Measurements from ENCODE around the gene SPRED2. TPM values are rescaled to one million over a fixed set of nuclear protein-coding genes. Genes with fewer than 3 reads are reported as not detected.

Gene SPRED2
- total RNA-seq, 1 donor from 2014 or later, result 46.3 TPM

DNA sequence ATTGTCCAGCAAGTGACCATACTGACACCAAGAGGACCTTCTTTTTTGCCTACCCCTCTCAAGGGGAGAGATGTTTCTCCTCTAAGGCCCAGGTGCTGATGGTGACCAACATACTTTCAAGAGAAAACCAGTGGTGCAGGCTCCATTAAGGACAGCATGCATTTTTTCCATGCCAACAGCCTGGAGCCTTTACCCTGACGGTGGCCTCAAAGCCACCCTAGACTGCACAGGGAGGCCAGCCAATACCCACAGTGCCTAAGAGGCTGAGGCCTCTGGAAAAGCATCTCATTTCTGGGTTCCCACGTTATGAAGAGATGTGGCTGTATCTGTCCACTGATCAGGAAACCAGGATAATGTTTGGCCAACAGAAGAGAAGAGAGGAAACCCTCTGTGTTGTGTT lies 19.3 kb downstream of the SPRED2 start:
- TF ChIP-seq, protein P1, sequence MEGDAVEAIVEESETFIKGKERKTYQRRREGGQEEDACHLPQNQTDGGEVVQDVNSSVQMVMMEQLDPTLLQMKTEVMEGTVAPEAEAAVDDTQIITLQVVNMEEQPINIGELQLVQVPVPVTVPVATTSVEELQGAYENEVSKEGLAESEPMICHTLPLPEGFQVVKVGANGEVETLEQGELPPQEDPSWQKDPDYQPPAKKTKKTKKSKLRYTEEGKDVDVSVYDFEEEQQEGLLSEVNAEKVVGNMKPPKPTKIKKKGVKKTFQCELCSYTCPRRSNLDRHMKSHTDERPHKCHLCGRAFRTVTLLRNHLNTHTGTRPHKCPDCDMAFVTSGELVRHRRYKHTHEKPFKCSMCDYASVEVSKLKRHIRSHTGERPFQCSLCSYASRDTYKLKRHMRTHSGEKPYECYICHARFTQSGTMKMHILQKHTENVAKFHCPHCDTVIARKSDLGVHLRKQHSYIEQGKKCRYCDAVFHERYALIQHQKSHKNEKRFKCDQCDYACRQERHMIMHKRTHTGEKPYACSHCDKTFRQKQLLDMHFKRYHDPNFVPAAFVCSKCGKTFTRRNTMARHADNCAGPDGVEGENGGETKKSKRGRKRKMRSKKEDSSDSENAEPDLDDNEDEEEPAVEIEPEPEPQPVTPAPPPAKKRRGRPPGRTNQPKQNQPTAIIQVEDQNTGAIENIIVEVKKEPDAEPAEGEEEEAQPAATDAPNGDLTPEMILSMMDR (IDR thresholded peaks at IDR 0.05), result no peak
- Mint-ChIP-seq H3K9me3 (ENCODE audit: unreplicated experiment) (no peaks in the 10 kb centered on the region), H3K27me3 (ENCODE audit: unreplicated experiment) (no peaks in the 10 kb centered on the region), H3K27ac (ENCODE audit: unreplicated experiment) (no peak overlapping the region), H3K4me3 (ENCODE audit: unreplicated experiment) (no peak overlapping the region), H3K36me3 (ENCODE audit: unreplicated experiment) (no peaks in the 10 kb centered on the region), H3K4me1 (ENCODE audit: unreplicated experiment) (peaks cover 7% of the 10 kb centered on the region)
- DNase-seq (ENCODE audit: extremely low spot score, unreplicated experiment), result no peak

DNA sequence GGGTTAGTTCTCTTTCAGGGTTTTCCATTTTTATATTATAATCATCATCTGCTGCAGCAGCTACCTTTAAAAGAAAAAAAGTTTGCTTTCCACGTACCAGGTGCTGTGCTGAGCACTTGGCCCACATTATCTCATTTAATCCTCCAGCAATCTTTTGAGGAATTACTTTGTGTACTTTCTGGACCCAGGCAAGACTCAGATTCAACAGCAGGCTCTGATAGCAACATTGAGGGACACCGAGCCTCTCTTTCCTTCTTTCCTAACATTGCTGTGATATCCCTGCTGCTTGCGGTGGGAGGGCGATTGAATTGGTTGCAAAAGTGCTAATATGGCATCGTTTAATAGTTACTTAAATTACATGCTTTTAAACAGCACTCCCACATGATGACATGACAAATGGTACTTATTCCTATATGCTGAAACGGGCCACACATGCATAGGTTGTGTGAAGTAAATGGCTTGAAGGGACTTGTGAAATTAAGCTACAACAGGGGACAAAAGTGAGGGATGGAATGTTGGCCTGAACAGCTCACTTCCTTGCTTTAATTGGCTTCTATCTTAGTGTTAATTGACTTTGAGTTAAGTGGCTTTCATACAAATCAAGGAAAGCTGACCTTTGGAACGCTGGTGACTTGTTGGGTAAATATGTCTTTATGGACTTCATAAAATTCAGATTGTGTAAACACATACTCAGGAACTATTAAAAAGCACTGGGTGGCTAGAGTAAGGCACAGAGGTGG lies 21.2 kb downstream of the SPRED2 start:
- TF ChIP-seq, protein P1 (IDR thresholded peaks at IDR 0.05), result no peak
- Mint-ChIP-seq H3K27ac (ENCODE audit: unreplicated experiment) (no peak overlapping the region), H3K4me3 (ENCODE audit: unreplicated experiment) (no peak overlapping the region), H3K4me1 (ENCODE audit: unreplicated experiment) (peaks cover 8% of the 10 kb centered on the region), H3K27me3 (ENCODE audit: unreplicated experiment) (no peaks in the 10 kb centered on the region), H3K9me3 (ENCODE audit: unreplicated experiment) (no peaks in the 10 kb centered on the region), H3K36me3 (ENCODE audit: unreplicated experiment) (no peaks in the 10 kb centered on the region)
- no peak for DNase-seq (ENCODE audit: extremely low spot score, unreplicated experiment)

DNA sequence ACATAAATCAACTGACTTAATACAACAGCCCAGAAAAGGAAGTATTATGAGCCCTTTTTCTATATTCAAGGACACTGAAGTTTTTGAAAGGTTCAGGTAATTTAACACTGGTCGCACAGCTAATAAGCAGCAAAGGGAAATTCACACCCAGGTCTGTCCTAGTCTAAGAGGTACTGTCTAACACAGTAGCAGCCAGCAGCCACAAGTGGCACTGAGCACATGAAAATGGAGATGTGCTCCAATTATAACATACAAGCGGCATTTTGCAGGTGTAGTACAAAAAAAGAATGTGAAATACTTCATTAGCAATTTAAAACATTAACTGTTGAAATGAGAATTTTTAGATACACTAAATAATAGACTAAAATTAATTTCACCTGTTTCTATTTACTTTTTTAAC lies 23.4 kb downstream of the SPRED2 start:
- H3K4me1 Mint-ChIP-seq (ENCODE audit: unreplicated experiment), result peaks cover 4% of the 10 kb centered on the region
- H3K27me3 Mint-ChIP-seq (ENCODE audit: unreplicated experiment), result no peaks in the 10 kb centered on the region
- H3K9me3 Mint-ChIP-seq (ENCODE audit: unreplicated experiment), result no peaks in the 10 kb centered on the region
- no peak for DNase-seq (ENCODE audit: extremely low spot score, unreplicated experiment)
- no peak overlapping the region for H3K27ac Mint-ChIP-seq (ENCODE audit: unreplicated experiment)
- H3K36me3 Mint-ChIP-seq (ENCODE audit: unreplicated experiment), result no peaks in the 10 kb centered on the region
- no peak overlapping the region for H3K4me3 Mint-ChIP-seq (ENCODE audit: unreplicated experiment)
- TF ChIP-seq, protein P1 (IDR thresholded peaks at IDR 0.05), result no peak

DNA sequence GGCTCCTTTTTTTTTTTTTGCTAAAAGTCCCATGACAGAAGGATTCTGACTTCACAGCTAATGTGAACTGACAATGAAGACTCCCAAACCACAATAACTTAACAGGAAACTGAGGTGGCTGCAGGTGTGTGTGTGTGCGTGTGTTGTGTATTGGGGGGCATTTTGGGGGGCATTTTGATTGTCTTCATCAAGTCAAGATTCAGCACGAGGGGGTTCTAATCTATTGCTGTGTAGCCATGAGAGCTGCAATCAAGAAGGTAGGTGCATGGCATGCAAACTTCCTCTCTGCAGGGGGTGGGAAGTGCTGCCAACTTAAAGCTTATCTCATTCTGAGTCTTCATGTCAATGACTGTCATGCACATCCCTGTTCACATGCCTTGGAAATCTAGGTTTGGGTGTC lies 25.2 kb downstream of the SPRED2 start:
- Mint-ChIP-seq H3K36me3 (ENCODE audit: unreplicated experiment) (no peaks in the 10 kb centered on the region), H3K9me3 (ENCODE audit: unreplicated experiment) (no peaks in the 10 kb centered on the region), H3K4me1 (ENCODE audit: unreplicated experiment) (peaks cover 5% of the 10 kb centered on the region), H3K27me3 (ENCODE audit: unreplicated experiment) (no peaks in the 10 kb centered on the region), H3K27ac (ENCODE audit: unreplicated experiment) (no peak overlapping the region), H3K4me3 (ENCODE audit: unreplicated experiment) (no peak overlapping the region)
- TF ChIP-seq, protein P1 (IDR thresholded peaks at IDR 0.05), result no peak
- no peak for DNase-seq (ENCODE audit: extremely low spot score, unreplicated experiment)

DNA sequence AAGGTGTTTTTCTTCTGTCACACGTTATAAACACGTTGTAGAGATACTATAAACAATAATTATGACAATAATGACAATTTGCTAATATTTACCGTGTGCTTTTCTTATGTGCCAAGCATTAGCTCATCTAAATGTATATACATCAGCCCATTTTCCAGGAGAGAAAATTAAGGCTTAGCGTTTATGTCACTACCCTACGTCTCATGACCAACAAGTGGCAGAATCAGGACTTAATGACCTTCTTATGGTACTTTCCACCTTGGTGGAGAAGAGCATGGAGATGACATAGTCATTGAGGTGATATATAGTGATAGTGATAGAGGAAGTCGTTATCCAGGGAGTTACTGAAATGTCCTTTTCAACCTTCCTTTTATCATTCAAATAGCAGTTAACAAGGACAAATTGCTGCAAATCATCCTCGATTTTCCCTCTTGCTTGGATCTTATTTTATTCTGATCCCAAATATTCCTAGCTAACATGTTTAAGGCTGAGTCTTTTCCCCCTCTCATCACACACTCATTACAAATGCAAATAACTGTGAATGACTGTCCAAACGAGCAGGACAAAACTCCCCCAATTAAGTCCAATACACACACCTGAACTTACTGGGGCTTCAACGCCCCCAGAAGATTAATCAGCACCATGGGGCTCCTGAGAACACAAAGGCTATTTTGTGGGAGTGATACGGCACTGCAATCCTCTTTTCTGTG lies 27.3 kb downstream of the SPRED2 start:
- DNase-seq (ENCODE audit: extremely low spot score, unreplicated experiment), result no peak
- Mint-ChIP-seq H3K27me3 (ENCODE audit: unreplicated experiment) (no peaks in the 10 kb centered on the region), H3K36me3 (ENCODE audit: unreplicated experiment) (no peaks in the 10 kb centered on the region), H3K27ac (ENCODE audit: unreplicated experiment) (no peak overlapping the region), H3K4me1 (ENCODE audit: unreplicated experiment) (peaks cover 7% of the 10 kb centered on the region), H3K9me3 (ENCODE audit: unreplicated experiment) (no peaks in the 10 kb centered on the region), H3K4me3 (ENCODE audit: unreplicated experiment) (no peak overlapping the region)
- TF ChIP-seq, protein P1 (IDR thresholded peaks at IDR 0.05), result no peak

Data from osteocyte (in vitro differentiated cells).